GM23338 (cell line): ENCODE data around the gene CCDC6. TPM values are rescaled to one million over a fixed set of nuclear protein-coding genes. Genes with fewer than 3 reads are reported as not detected.

Experiments
- ATAC-seq: fragments of 200-7000 bp; cut with Tn5 transposase; 3 replicates; pipeline ENCODE4 v1.9.1; 2020
- DNase-seq: peaks from one replicate; pipeline ENCODE4 v3.0.0-alpha.2; 2015; ENCODE audit warnings: low spot score
- H2AFZ ChIP-seq: fragments of 200-600 bp; sonication (generic); 2 replicates; pipeline ENCODE4 v1.8.0; 2016; ENCODE audit warnings: antibody characterized with exemption, mild to moderate bottlenecking, moderate library complexity
- H3F3A ChIP-seq: fragments of 200-600 bp; sonication (generic); replicated peaks from 2 replicates; pipeline ENCODE4 v1.8.0; 2017; ENCODE audit warnings: antibody characterized with exemption, mixed run types, low read depth
- H3K27ac ChIP-seq: fragments of 200-600 bp; sonication (generic); 2 replicates; pipeline ENCODE4 v1.6.1; 2016; ENCODE audit warnings: low read depth
- H3K27me3 ChIP-seq: fragments of 200-600 bp; sonication (generic); 2 replicates; pipeline ENCODE4 v1.8.0; 2016; ENCODE audit warnings: mild to moderate bottlenecking, mixed run types, moderate library complexity; ENCODE audit not compliant: insufficient read depth
- H3K36me3 ChIP-seq: fragments of 200-600 bp; sonication (generic); 2 replicates; pipeline ENCODE4 v1.8.0; 2016; ENCODE audit warnings: mild to moderate bottlenecking; ENCODE audit not compliant: insufficient read depth
- H3K4me1 ChIP-seq: fragments of 200-600 bp; sonication (generic); 2 replicates; pipeline ENCODE4 v1.8.0; 2016; ENCODE audit warnings: mild to moderate bottlenecking, moderate library complexity; ENCODE audit not compliant: insufficient read depth
- H3K4me2 ChIP-seq: fragments of 200-600 bp; sonication (generic); 2 replicates; pipeline ENCODE4 v1.7.1; 2017; ENCODE audit warnings: mixed run types
- H3K4me3 ChIP-seq: fragments of 200-600 bp; sonication (generic); 2 replicates; pipeline ENCODE4 v1.6.1; 2016; ENCODE audit warnings: mixed run types
- H3K79me2 ChIP-seq: fragments of 200-600 bp; sonication (generic); replicated peaks from 2 replicates; pipeline ENCODE4 v1.8.0; 2017; ENCODE audit warnings: mild to moderate bottlenecking; ENCODE audit not compliant: insufficient read depth
- H3K9me2 ChIP-seq: fragments of 200-600 bp; sonication (generic); 2 replicates; pipeline ENCODE4 v1.8.0; 2017; ENCODE audit not compliant: insufficient read depth
- H4K20me1 ChIP-seq: fragments of 200-600 bp; sonication (generic); replicated peaks from 2 replicates; pipeline ENCODE4 v1.8.0; 2017; ENCODE audit warnings: mild to moderate bottlenecking; ENCODE audit not compliant: insufficient read depth
- H3K27ac Mint-ChIP-seq: 2 replicates; pipeline ENCODE4 v1.8.0; 2020; ENCODE audit warnings: inconsistent platforms, mild to moderate bottlenecking, moderate library complexity, mixed read lengths
- H3K27me3 Mint-ChIP-seq: 3 replicates; pipeline ENCODE4 v1.8.0; 2022; ENCODE audit warnings: low read depth, mild to moderate bottlenecking, moderate library complexity, mixed read lengths, inconsistent platforms; ENCODE audit not compliant: insufficient read depth, poor library complexity
- H3K36me3 Mint-ChIP-seq: 3 replicates; pipeline ENCODE4 v1.8.0; 2021; ENCODE audit warnings: low read depth, mild to moderate bottlenecking, inconsistent platforms, moderate library complexity, mixed read lengths
- H3K4me1 Mint-ChIP-seq: 3 replicates; pipeline ENCODE4 v1.8.0; 2020; ENCODE audit warnings: mild to moderate bottlenecking, inconsistent platforms, mixed read lengths
- H3K4me3 Mint-ChIP-seq: 3 replicates; pipeline ENCODE4 v1.8.0; 2021; ENCODE audit warnings: moderate library complexity, mild to moderate bottlenecking, inconsistent platforms, mixed read lengths
- H3K9me3 Mint-ChIP-seq: 3 replicates; pipeline ENCODE4 v1.8.0; 2020; ENCODE audit warnings: moderate library complexity, mild to moderate bottlenecking, inconsistent platforms, mixed read lengths
- CREB1 ChIP-seq: fragments of 250-450 bp; sonication (Bioruptor Pico); IDR thresholded peaks from 2 replicates; pipeline ENCODE4 v1.5.0; 2020; ENCODE audit warnings: low read depth, mild to moderate bottlenecking, moderate library complexity
- EZH2 ChIP-seq: fragments of 200-600 bp; sonication (generic); IDR thresholded peaks from one replicate; pipeline ENCODE4 v1.8.0; 2017; ENCODE audit warnings: antibody characterized with exemption, mild to moderate bottlenecking, low read depth; ENCODE audit not compliant: unreplicated experiment
- EZH2phosphoT487 ChIP-seq: fragments of 200-600 bp; sonication (generic); IDR thresholded peaks from one replicate; pipeline ENCODE4 v1.8.1; 2018; ENCODE audit warnings: antibody characterized with exemption; ENCODE audit not compliant: unreplicated experiment
- JUNB ChIP-seq: IDR thresholded peaks from one replicate; pipeline ENCODE4 v1.6.1; 2016; ENCODE audit warnings: antibody characterized with exemption; ENCODE audit not compliant: unreplicated experiment
- NANOG ChIP-seq: IDR thresholded peaks from 2 replicates; pipeline ENCODE4 v1.6.1; 2016; ENCODE audit warnings: antibody characterized with exemption, borderline replicate concordance
- POLR2AphosphoS5 ChIP-seq: IDR thresholded peaks from 2 replicates; pipeline ENCODE4 v1.6.1; 2016; ENCODE audit warnings: antibody characterized with exemption, low read depth
- STAT1 ChIP-seq: IDR thresholded peaks from one replicate; pipeline ENCODE4 v1.6.1; 2016; ENCODE audit warnings: antibody characterized with exemption; ENCODE audit not compliant: unreplicated experiment
- ZNF114 ChIP-seq: fragments of 250-450 bp; sonication (Bioruptor Pico); IDR thresholded peaks from 2 replicates; pipeline ENCODE4 v1.5.0; 2020; ENCODE audit warnings: mild to moderate bottlenecking, moderate library complexity
- ZNF331 ChIP-seq: fragments of 250-450 bp; sonication (Bioruptor Pico); IDR thresholded peaks from 2 replicates; pipeline ENCODE4 v1.5.0; 2020; ENCODE audit warnings: low read depth, mild to moderate bottlenecking, moderate library complexity
- polyA plus RNA-seq: library from polyadenylated mRNA; unstranded; fragments of >200 nt; fragmentation: Nextera tagmentation; extraction: Ambion mirVana; gene quantifications from 2 replicates; pipeline ENCODE4 v1.2.1, GENCODE V29; 2016
- total RNA-seq: library from RNA; depleted of rRNA; stranded (reverse); fragments of >200 nt; shearing (Covaris generic); gene quantifications from 2 replicates; pipeline ENCODE4 v1.2.3, GENCODE V29; 2014
- TF ChIP-seq, protein P1 (sequence below): IDR thresholded peaks from one replicate; pipeline ENCODE4 v1.6.1; 2018; ENCODE audit warnings: antibody characterized with exemption; ENCODE audit not compliant: unreplicated experiment
- TF ChIP-seq, protein P2 (sequence below): fragments of 250-450 bp; sonication (Bioruptor Pico); IDR thresholded peaks from 2 replicates; pipeline ENCODE4 v1.5.0; 2020; ENCODE audit warnings: mild to moderate bottlenecking, moderate library complexity
- TF ChIP-seq, protein P3 (sequence below): IDR thresholded peaks from 2 replicates; pipeline ENCODE4 v1.6.1; 2016; ENCODE audit warnings: antibody characterized with exemption
- TF ChIP-seq, protein P4 (sequence below), 2 experiments: fragments of 200-600 bp in 1 of 2; sonication (generic) in 1 of 2; conservative IDR thresholded peaks; 2 replicates each; pipeline versions ENCODE4 v1.5.1 to v1.6.1; 2016 to 2017; ENCODE audit warnings: antibody characterized with exemption in 2 of 2, low read depth in 2 of 2, mild to moderate bottlenecking in 2 of 2, moderate library complexity in 1 of 2

Gene CCDC6
- total and polyA plus RNA-seq, 2 experiments from 2014 or later = 32.5 to 66.9 TPM

DNA sequence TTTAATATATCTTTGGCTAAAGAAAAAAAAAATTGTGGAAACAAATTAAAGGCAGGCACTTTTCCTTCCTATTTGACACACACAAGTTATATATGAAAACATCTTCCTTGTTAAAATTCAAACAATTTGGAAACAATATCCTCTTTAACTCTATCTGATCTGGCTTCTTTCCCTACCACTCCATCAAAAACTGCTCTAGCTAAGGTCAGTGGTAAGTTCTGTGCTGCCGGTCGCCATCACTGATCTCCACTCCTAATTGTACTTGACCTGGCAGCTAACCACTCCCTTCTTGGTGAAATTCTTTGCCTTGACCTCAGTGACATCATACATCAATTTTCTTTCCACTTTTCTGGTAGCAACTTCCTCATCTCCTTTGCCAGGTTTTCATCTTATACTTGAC, 105.2 kb downstream of the CCDC6 start:
- H3K36me3 Mint-ChIP-seq = peaks cover 79% of the 10 kb centered on the region
- Histone ChIP-seq H3K4me3 (no peak overlapping the region), H3F3A (no peaks in the 10 kb centered on the region), H2AFZ (no peak overlapping the region), H3K4me2 (no peak overlapping the region), H3K4me1 (0 out of 2 replicates have a peak, but pooled peaks cover 5% of the 10 kb centered on the region), H4K20me1 (0 out of 2 replicates have a peak, but pooled peaks cover 7% of the 10 kb centered on the region), H3K36me3 (peaks cover 30% of the 10 kb centered on the region), H3K27me3 (no peaks in the 10 kb centered on the region), H3K27ac (no peak overlapping the region), H3K79me2 (no peaks in the 10 kb centered on the region), H3K9me2 (no peaks in the 10 kb centered on the region)
- no peaks in the 10 kb centered on the region; the same call in 2 of the 3 replicates for H3K9me3 Mint-ChIP-seq
- no peak overlapping the region for H3K27ac Mint-ChIP-seq
- no peaks in the 10 kb centered on the region for H3K27me3 Mint-ChIP-seq
- no peak for ATAC-seq
- DNase-seq = no peak
- peaks cover 4% of the 10 kb centered on the region; the same call in 2 of the 3 replicates for H3K4me1 Mint-ChIP-seq
- no peak for TF ChIP-seq ZNF331 (CRISPR knock-in tag)
- no peak for TF ChIP-seq EZH2
- TF ChIP-seq CREB1 (CRISPR knock-in tag) = no peak
- TF ChIP-seq, protein P1, sequence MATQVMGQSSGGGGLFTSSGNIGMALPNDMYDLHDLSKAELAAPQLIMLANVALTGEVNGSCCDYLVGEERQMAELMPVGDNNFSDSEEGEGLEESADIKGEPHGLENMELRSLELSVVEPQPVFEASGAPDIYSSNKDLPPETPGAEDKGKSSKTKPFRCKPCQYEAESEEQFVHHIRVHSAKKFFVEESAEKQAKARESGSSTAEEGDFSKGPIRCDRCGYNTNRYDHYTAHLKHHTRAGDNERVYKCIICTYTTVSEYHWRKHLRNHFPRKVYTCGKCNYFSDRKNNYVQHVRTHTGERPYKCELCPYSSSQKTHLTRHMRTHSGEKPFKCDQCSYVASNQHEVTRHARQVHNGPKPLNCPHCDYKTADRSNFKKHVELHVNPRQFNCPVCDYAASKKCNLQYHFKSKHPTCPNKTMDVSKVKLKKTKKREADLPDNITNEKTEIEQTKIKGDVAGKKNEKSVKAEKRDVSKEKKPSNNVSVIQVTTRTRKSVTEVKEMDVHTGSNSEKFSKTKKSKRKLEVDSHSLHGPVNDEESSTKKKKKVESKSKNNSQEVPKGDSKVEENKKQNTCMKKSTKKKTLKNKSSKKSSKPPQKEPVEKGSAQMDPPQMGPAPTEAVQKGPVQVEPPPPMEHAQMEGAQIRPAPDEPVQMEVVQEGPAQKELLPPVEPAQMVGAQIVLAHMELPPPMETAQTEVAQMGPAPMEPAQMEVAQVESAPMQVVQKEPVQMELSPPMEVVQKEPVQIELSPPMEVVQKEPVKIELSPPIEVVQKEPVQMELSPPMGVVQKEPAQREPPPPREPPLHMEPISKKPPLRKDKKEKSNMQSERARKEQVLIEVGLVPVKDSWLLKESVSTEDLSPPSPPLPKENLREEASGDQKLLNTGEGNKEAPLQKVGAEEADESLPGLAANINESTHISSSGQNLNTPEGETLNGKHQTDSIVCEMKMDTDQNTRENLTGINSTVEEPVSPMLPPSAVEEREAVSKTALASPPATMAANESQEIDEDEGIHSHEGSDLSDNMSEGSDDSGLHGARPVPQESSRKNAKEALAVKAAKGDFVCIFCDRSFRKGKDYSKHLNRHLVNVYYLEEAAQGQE = no peak
- TF ChIP-seq, protein P2, sequence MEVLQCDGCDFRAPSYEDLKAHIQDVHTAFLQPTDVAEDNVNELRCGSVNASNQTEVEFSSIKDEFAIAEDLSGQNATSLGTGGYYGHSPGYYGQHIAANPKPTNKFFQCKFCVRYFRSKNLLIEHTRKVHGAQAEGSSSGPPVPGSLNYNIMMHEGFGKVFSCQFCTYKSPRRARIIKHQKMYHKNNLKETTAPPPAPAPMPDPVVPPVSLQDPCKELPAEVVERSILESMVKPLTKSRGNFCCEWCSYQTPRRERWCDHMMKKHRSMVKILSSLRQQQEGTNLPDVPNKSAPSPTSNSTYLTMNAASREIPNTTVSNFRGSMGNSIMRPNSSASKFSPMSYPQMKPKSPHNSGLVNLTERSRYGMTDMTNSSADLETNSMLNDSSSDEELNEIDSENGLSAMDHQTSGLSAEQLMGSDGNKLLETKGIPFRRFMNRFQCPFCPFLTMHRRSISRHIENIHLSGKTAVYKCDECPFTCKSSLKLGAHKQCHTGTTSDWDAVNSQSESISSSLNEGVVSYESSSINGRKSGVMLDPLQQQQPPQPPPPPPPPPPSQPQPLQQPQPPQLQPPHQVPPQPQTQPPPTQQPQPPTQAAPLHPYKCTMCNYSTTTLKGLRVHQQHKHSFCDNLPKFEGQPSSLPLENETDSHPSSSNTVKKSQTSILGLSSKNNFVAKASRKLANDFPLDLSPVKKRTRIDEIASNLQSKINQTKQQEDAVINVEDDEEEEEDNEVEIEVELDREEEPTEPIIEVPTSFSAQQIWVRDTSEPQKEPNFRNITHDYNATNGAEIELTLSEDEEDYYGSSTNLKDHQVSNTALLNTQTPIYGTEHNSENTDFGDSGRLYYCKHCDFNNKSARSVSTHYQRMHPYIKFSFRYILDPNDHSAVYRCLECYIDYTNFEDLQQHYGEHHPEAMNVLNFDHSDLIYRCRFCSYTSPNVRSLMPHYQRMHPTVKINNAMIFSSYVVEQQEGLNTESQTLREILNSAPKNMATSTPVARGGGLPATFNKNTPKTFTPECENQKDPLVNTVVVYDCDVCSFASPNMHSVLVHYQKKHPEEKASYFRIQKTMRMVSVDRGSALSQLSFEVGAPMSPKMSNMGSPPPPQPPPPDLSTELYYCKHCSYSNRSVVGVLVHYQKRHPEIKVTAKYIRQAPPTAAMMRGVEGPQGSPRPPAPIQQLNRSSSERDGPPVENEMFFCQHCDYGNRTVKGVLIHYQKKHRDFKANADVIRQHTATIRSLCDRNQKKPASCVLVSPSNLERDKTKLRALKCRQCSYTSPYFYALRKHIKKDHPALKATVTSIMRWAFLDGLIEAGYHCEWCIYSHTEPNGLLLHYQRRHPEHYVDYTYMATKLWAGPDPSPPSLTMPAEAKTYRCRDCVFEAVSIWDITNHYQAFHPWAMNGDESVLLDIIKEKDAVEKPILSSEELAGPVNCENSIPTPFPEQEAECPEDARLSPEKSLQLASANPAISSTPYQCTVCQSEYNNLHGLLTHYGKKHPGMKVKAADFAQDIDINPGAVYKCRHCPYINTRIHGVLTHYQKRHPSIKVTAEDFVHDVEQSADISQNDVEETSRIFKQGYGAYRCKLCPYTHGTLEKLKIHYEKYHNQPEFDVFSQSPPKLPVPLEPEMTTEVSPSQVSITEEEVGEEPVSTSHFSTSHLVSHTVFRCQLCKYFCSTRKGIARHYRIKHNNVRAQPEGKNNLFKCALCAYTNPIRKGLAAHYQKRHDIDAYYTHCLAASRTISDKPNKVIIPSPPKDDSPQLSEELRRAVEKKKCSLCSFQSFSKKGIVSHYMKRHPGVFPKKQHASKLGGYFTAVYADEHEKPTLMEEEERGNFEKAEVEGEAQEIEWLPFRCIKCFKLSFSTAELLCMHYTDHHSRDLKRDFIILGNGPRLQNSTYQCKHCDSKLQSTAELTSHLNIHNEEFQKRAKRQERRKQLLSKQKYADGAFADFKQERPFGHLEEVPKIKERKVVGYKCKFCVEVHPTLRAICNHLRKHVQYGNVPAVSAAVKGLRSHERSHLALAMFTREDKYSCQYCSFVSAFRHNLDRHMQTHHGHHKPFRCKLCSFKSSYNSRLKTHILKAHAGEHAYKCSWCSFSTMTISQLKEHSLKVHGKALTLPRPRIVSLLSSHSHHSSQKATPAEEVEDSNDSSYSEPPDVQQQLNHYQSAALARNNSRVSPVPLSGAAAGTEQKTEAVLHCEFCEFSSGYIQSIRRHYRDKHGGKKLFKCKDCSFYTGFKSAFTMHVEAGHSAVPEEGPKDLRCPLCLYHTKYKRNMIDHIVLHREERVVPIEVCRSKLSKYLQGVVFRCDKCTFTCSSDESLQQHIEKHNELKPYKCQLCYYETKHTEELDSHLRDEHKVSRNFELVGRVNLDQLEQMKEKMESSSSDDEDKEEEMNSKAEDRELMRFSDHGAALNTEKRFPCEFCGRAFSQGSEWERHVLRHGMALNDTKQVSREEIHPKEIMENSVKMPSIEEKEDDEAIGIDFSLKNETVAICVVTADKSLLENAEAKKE (CRISPR knock-in tag) = no peak
- TF ChIP-seq NANOG = no peak
- TF ChIP-seq, protein P3, sequence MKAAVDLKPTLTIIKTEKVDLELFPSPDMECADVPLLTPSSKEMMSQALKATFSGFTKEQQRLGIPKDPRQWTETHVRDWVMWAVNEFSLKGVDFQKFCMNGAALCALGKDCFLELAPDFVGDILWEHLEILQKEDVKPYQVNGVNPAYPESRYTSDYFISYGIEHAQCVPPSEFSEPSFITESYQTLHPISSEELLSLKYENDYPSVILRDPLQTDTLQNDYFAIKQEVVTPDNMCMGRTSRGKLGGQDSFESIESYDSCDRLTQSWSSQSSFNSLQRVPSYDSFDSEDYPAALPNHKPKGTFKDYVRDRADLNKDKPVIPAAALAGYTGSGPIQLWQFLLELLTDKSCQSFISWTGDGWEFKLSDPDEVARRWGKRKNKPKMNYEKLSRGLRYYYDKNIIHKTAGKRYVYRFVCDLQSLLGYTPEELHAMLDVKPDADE = no peak
- TF ChIP-seq EZH2phosphoT487 = no peak
- TF ChIP-seq ZNF114 (CRISPR knock-in tag) = no peak
- no peak for TF ChIP-seq POLR2AphosphoS5
- TF ChIP-seq JUNB = no peak
- no peak for TF ChIP-seq STAT1
- TF ChIP-seq, protein P4, sequence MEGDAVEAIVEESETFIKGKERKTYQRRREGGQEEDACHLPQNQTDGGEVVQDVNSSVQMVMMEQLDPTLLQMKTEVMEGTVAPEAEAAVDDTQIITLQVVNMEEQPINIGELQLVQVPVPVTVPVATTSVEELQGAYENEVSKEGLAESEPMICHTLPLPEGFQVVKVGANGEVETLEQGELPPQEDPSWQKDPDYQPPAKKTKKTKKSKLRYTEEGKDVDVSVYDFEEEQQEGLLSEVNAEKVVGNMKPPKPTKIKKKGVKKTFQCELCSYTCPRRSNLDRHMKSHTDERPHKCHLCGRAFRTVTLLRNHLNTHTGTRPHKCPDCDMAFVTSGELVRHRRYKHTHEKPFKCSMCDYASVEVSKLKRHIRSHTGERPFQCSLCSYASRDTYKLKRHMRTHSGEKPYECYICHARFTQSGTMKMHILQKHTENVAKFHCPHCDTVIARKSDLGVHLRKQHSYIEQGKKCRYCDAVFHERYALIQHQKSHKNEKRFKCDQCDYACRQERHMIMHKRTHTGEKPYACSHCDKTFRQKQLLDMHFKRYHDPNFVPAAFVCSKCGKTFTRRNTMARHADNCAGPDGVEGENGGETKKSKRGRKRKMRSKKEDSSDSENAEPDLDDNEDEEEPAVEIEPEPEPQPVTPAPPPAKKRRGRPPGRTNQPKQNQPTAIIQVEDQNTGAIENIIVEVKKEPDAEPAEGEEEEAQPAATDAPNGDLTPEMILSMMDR (conservative IDR thresholded peaks at IDR 0.05; ENCODE audit: low read depth in 2 of 2) = no peak
- H3K4me3 Mint-ChIP-seq = no peak overlapping the region
